Vagina (tissue), 2 donors: ENCODE measurements around the gene PSMA1. TPM values are rescaled to one million over a fixed set of nuclear protein-coding genes. Genes with fewer than 3 reads are reported as not detected.
"Not testable (repeated sequence)": the region's sequence is repeated elsewhere in the genome, so short reads cannot be mapped to it uniquely, and the experiment has no call there.

Experiments used
- DNase-seq, 2 donors: peaks; one replicate each; pipeline ENCODE4 v3.0.0-alpha.2; 2017; ENCODE audit errors: extremely low spot score in 2 of 2
- H3K27ac ChIP-seq: fragments of 200-600 bp; sonication (generic); one replicate; pipeline ENCODE4 v1.5.1; 2019
- H3K27me3 ChIP-seq: fragments of 200-600 bp; sonication (generic); one replicate; pipeline ENCODE4 v1.5.1; 2019
- H3K36me3 ChIP-seq, 2 donors: fragments of 200-600 bp; sonication (generic); one replicate each; pipeline ENCODE4 v1.5.1; 2017 to 2019
- H3K4me1 ChIP-seq: fragments of 200-600 bp; sonication (generic); one replicate; pipeline ENCODE4 v1.5.1; 2019
- H3K4me3 ChIP-seq, 2 donors: fragments of 200-600 bp; sonication (generic); 1 replicate in 1 of 2; 2 replicates in 1 of 2; pipeline ENCODE4 v1.5.1; 2016 to 2019
- H3K9me3 ChIP-seq: fragments of 200-600 bp; sonication (generic); one replicate; pipeline ENCODE4 v1.5.1; 2019
- CTCF ChIP-seq, 3 experiments: fragments of 450-650 bp in 2 of 3; fragments of 200-600 bp in 1 of 3; sonication (generic) in 1 of 3; IDR thresholded peaks; one replicate each; pipeline ENCODE4 v1.5.1; 2017 to 2019; ENCODE audit warnings: antibody characterized with exemption in 3 of 3, mild to moderate bottlenecking in 2 of 3, moderate library complexity in 2 of 3
- POLR2A ChIP-seq, 2 donors: fragments of 450-650 bp; IDR thresholded peaks; one replicate each; pipeline ENCODE4 v1.6.1; 2017; ENCODE audit warnings: antibody characterized with exemption in 2 of 2, mild to moderate bottlenecking in 2 of 2, moderate library complexity in 2 of 2
- POLR2AphosphoS5 ChIP-seq, 2 donors: sonication (generic); formaldehyde crosslinking; IDR thresholded peaks; one replicate each; pipeline ENCODE4 v1.9.0; 2017; ENCODE audit warnings: antibody characterized with exemption in 2 of 2, mild to moderate bottlenecking in 2 of 2, low read depth in 1 of 2; ENCODE audit not compliant: insufficient read depth in 1 of 2
- intact Hi-C: fragments of 100-400 bp; cut with DNase I; formaldehyde crosslinking; loops from one replicate; pipeline ENCODE4 v1.15.1; 2023
- total RNA-seq: library from RNA; depleted of rRNA; stranded (reverse); fragments of >200 nt; gene quantifications from one replicate; pipeline ENCODE4 v1.2.3, GENCODE V29; 2016

PSMA1 gene
- total RNA-seq, 1 donor from 2014 or later = 72.4 TPM

GRCh38 chr11:14537134-14537599 lies 17.0 kb upstream of the PSMA1 start:
- TF ChIP-seq POLR2AphosphoS5 (IDR thresholded peaks at IDR 0.05; ENCODE audit: insufficient read depth in 1 of 2, low read depth in 1 of 2) = no peak
- TF ChIP-seq CTCF (IDR thresholded peaks at IDR 0.05) = peak in 2 of 3 experiments; percentile 48 to 69
- TF ChIP-seq POLR2A (IDR thresholded peaks at IDR 0.05) = no peak
- intact Hi-C loops = no loop called here
- Histone ChIP-seq H3K4me3 (no peak overlapping the region), H3K36me3 (no peaks in the 10 kb centered on the region), H3K27ac (no peak overlapping the region), H3K4me1 (peaks cover 10% of the 10 kb centered on the region), H3K9me3 (no peaks in the 10 kb centered on the region), H3K27me3 (no peaks in the 10 kb centered on the region)
- no peak for DNase-seq

GRCh38 chr11:14535166-14535565 lies 15.0 kb upstream of the PSMA1 start:
- H3K4me1 ChIP-seq, DNase-seq, H3K27ac ChIP-seq, H3K9me3 ChIP-seq, H3K4me3 ChIP-seq, intact Hi-C loops, H3K36me3 ChIP-seq, H3K27me3 ChIP-seq: not testable (repeated sequence)

- H3K4me3 ChIP-seq = no peak overlapping the region
- intact Hi-C loops = loop anchor here (10.0 kb wide), 1 partner anchor 365 kb away; the partner anchor contains the start of gene CYP2R1
- TF ChIP-seq POLR2A (IDR thresholded peaks at IDR 0.05) (no peak), POLR2AphosphoS5 (IDR thresholded peaks at IDR 0.05; ENCODE audit: insufficient read depth in 1 of 2, low read depth in 1 of 2) (no peak), CTCF (IDR thresholded peaks at IDR 0.05) (no peak)
- H3K4me1 ChIP-seq = no peaks in the 10 kb centered on the region
- H3K9me3 ChIP-seq = no peaks in the 10 kb centered on the region
- no peak overlapping the region for H3K27ac ChIP-seq
- H3K27me3 ChIP-seq = no peaks in the 10 kb centered on the region
- no peaks in the 10 kb centered on the region for H3K36me3 ChIP-seq
- DNase-seq = no peak
Observed at GRCh38 chr11:14529951-14530350, 9.8 kb upstream of the PSMA1 start.

GRCh38 chr11:14529321-14529720 lies 9.1 kb upstream of the PSMA1 start:
- H3K27me3 ChIP-seq = no peaks in the 10 kb centered on the region
- no peaks in the 10 kb centered on the region for H3K9me3 ChIP-seq
- intact Hi-C loops = loop anchor here (10.0 kb wide), 1 partner anchor 365 kb away; the partner anchor contains the start of gene CYP2R1
- H3K36me3 ChIP-seq = no peaks in the 10 kb centered on the region
- DNase-seq = no peak
- H3K27ac ChIP-seq = no peak overlapping the region
- no peak overlapping the region for H3K4me3 ChIP-seq
- no peaks in the 10 kb centered on the region for H3K4me1 ChIP-seq
- no peak for TF ChIP-seq CTCF (IDR thresholded peaks at IDR 0.05)
- no peak for TF ChIP-seq POLR2A (IDR thresholded peaks at IDR 0.05)
- TF ChIP-seq POLR2AphosphoS5 (IDR thresholded peaks at IDR 0.05; ENCODE audit: insufficient read depth in 1 of 2, low read depth in 1 of 2) = no peak

GRCh38 chr11:14522801-14523200 lies 2.6 kb upstream of the PSMA1 start:
- no peaks in the 10 kb centered on the region for H3K9me3 ChIP-seq
- TF ChIP-seq POLR2AphosphoS5 (IDR thresholded peaks at IDR 0.05; ENCODE audit: insufficient read depth in 1 of 2, low read depth in 1 of 2) (no peak), CTCF (IDR thresholded peaks at IDR 0.05) (no peak), POLR2A (IDR thresholded peaks at IDR 0.05) (no peak)
- peaks cover 17% of the 10 kb centered on the region for H3K4me1 ChIP-seq
- no peaks in the 10 kb centered on the region for H3K36me3 ChIP-seq
- no peak overlapping the region for H3K4me3 ChIP-seq
- no peak for DNase-seq
- no peak overlapping the region for H3K27ac ChIP-seq
- intact Hi-C loops = loop anchor here (10.0 kb wide), 1 partner anchor 372 kb away; the partner anchor contains the start of gene CYP2R1
- no peaks in the 10 kb centered on the region for H3K27me3 ChIP-seq
